Transverse colon (tissue), 4 donors: ENCODE data around the gene ENOX1. TPM values are rescaled to one million over a fixed set of nuclear protein-coding genes. Genes with fewer than 3 reads are reported as not detected.

ENCODE experiments used
- DNase-seq: peaks from one replicate; pipeline ENCODE4 v3.0.0-alpha.2; 2019
- H3K27ac ChIP-seq, 4 donors: fragments of 200-600 bp; sonication (generic); 2 replicates each; pipeline ENCODE4 v1.5.1; 2016 to 2018; ENCODE audit warnings: inconsistent platforms in 4 of 4
- H3K27me3 ChIP-seq: fragments of 200-600 bp; sonication (generic); 2 replicates; pipeline ENCODE4 v1.5.1; 2017; ENCODE audit warnings: inconsistent platforms
- H3K36me3 ChIP-seq, 4 donors: fragments of 200-600 bp; sonication (generic); 2 replicates each; pipeline ENCODE4 v1.5.1; 2017 to 2019; ENCODE audit warnings: inconsistent platforms in 4 of 4
- H3K4me1 ChIP-seq, 4 donors: fragments of 200-600 bp; sonication (generic); 2 replicates each; pipeline ENCODE4 v1.5.1; 2017 to 2020; ENCODE audit warnings: inconsistent platforms in 4 of 4
- H3K4me3 ChIP-seq, 4 donors: fragments of 200-600 bp; sonication (generic); 1 replicate in 1 of 4; 2 replicates in 3 of 4; pipeline versions ENCODE4 v1.5.1 to v1.6.1; 2017 to 2019; ENCODE audit warnings: inconsistent platforms in 4 of 4
- H3K9me3 ChIP-seq, 2 donors: fragments of 200-600 bp; sonication (generic); 2 replicates each; pipeline ENCODE4 v1.5.1; 2017 to 2019; ENCODE audit warnings: inconsistent platforms in 2 of 2
- EP300 ChIP-seq: sonication (generic); formaldehyde crosslinking; IDR thresholded peaks from one replicate; pipeline ENCODE4 v1.6.1; 2017; ENCODE audit warnings: antibody characterized with exemption, low read depth
- POLR2A ChIP-seq: fragments of 450-650 bp; IDR thresholded peaks from one replicate; pipeline ENCODE4 v1.6.1; 2016; ENCODE audit warnings: antibody characterized with exemption, mild to moderate bottlenecking, moderate library complexity
- POLR2AphosphoS5 ChIP-seq, 3 donors: sonication (generic); formaldehyde crosslinking; IDR thresholded peaks; one replicate each; pipeline ENCODE4 v1.6.1; 2016; ENCODE audit warnings: antibody characterized with exemption in 3 of 3
- WGBS, 2 donors: methylation state at CpG; one replicate each; pipeline ENCODE4 v1.1.5; 2018; ENCODE audit warnings: low coverage in 1 of 2; 5-methylcytosine and 5-hydroxymethylcytosine counted together
- in situ Hi-C, 4 donors: fragments of 200-750 bp; cut with MboI; loops; one replicate each; pipeline versions ENCODE4 v1.15.0 to v1.15.1; 2017; ENCODE audit warnings: low sequenced_read_pairs in 3 of 4, low pct_ligation_motif_present in 1 of 4, low pct_unique_long_range_greater_than_20kb in 1 of 4
- intact Hi-C: fragments of 100-400 bp; cut with DNase I; formaldehyde crosslinking; loops from one replicate; pipeline ENCODE4 v1.15.1; 2023; ENCODE audit warnings: low total_unique reads
- total RNA-seq, 4 donors: library from RNA; depleted of rRNA; stranded (reverse); fragments of >200 nt; gene quantifications; one replicate each; pipeline ENCODE4 v1.1.0, GENCODE V29; 2016
- TF ChIP-seq, protein P1 (sequence below), 5 experiments: fragments of 200-600 bp in 3 of 5; fragments of 450-650 bp in 2 of 5; sonication (generic) in 3 of 5; IDR thresholded peaks; 1 replicate in 2 of 5; 2 replicates in 3 of 5; pipeline ENCODE4 v1.5.1; 2016 to 2017; ENCODE audit warnings: antibody characterized with exemption in 5 of 5, inconsistent platforms in 3 of 5, mild to moderate bottlenecking in 2 of 5, moderate library complexity in 1 of 5

Gene ENOX1
- total RNA-seq, 4 donors from 2014 or later, result 1.5 to 6.4 (median 2.2) TPM

- Histone ChIP-seq H3K27me3 (no peaks in the 10 kb centered on the region), H3K9me3 (no peaks in the 10 kb centered on the region), H3K4me1 (peaks cover 3 to 18% (median 8%) of the 10 kb centered on the region in 4 donors), H3K27ac (peak overlapping the region; percentile 5 to 66 (median 44)), H3K36me3 (no peaks in the 10 kb centered on the region), H3K4me3 (no peak overlapping the region)
- no peak for DNase-seq
- TF ChIP-seq EP300 (no peak), POLR2A (no peak), POLR2AphosphoS5 (IDR thresholded peaks at IDR 0.05) (no peak)
- TF ChIP-seq, protein P1, sequence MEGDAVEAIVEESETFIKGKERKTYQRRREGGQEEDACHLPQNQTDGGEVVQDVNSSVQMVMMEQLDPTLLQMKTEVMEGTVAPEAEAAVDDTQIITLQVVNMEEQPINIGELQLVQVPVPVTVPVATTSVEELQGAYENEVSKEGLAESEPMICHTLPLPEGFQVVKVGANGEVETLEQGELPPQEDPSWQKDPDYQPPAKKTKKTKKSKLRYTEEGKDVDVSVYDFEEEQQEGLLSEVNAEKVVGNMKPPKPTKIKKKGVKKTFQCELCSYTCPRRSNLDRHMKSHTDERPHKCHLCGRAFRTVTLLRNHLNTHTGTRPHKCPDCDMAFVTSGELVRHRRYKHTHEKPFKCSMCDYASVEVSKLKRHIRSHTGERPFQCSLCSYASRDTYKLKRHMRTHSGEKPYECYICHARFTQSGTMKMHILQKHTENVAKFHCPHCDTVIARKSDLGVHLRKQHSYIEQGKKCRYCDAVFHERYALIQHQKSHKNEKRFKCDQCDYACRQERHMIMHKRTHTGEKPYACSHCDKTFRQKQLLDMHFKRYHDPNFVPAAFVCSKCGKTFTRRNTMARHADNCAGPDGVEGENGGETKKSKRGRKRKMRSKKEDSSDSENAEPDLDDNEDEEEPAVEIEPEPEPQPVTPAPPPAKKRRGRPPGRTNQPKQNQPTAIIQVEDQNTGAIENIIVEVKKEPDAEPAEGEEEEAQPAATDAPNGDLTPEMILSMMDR (IDR thresholded peaks at IDR 0.05), result no peak
- intact Hi-C loops, result no loop called here
- in situ Hi-C loops, result no loop called here
- 42 to 52% methylated on average over 2 to 6 of the region's 6 CpGs for WGBS, 2 donors
Measured at GRCh38 chr13:43307221-43307920, 479.4 kb downstream of the ENOX1 start.

- no peak for DNase-seq
- TF ChIP-seq, protein P1 (IDR thresholded peaks at IDR 0.05), result no peak
- in situ Hi-C loops (no loop called here), intact Hi-C loops (no loop called here)
- H3K9me3 ChIP-seq, result no peaks in the 10 kb centered on the region
- H3K27me3 ChIP-seq, result no peaks in the 10 kb centered on the region
- peak overlapping the region in 2 of 4 donors; percentile 44 to 52 for H3K27ac ChIP-seq
- peaks cover 3 to 18% (median 8%) of the 10 kb centered on the region in 4 donors for H3K4me1 ChIP-seq
- H3K4me3 ChIP-seq, result no peak overlapping the region
- H3K36me3 ChIP-seq, result no peaks in the 10 kb centered on the region
Measured at GRCh38 chr13:43306372-43306771, 480.4 kb downstream of the ENOX1 start.

GRCh38 chr13:43305416-43305815 lies 481.4 kb downstream of the ENOX1 start:
- Histone ChIP-seq H3K4me3 (no peak overlapping the region), H3K27ac (peak overlapping the region in 1 of 4 donors; percentile 44), H3K36me3 (no peaks in the 10 kb centered on the region), H3K9me3 (no peaks in the 10 kb centered on the region), H3K4me1 (peaks cover 3 to 18% (median 8%) of the 10 kb centered on the region in 4 donors), H3K27me3 (no peaks in the 10 kb centered on the region)
- DNase-seq, result no peak
- in situ Hi-C loops (no loop called here), intact Hi-C loops (no loop called here)
- 40 to 41% methylated on average over 4 of the region's 4 CpGs for WGBS, 2 donors
- TF ChIP-seq EP300, result no peak

- no peaks in the 10 kb centered on the region for H3K36me3 ChIP-seq
- H3K27ac ChIP-seq, result peak overlapping the region in 1 of 4 donors; percentile 74
- no peaks in the 10 kb centered on the region for H3K9me3 ChIP-seq
- peaks cover 3 to 18% (median 8%) of the 10 kb centered on the region in 4 donors for H3K4me1 ChIP-seq
- DNase-seq, result no peak
- H3K4me3 ChIP-seq, result no peak overlapping the region
- TF ChIP-seq, protein P1 (IDR thresholded peaks at IDR 0.05), result no peak
- TF ChIP-seq POLR2A (no peak), POLR2AphosphoS5 (IDR thresholded peaks at IDR 0.05) (no peak), EP300 (no peak)
- in situ Hi-C loops, result no loop called here
- intact Hi-C loops, result no loop called here
- WGBS, 2 donors, result 47 to 100% methylated on average over 1 to 2 of the region's 2 CpGs
- H3K27me3 ChIP-seq, result no peaks in the 10 kb centered on the region
Measured at GRCh38 chr13:43304945-43305344, 481.8 kb downstream of the ENOX1 start.

DNA sequence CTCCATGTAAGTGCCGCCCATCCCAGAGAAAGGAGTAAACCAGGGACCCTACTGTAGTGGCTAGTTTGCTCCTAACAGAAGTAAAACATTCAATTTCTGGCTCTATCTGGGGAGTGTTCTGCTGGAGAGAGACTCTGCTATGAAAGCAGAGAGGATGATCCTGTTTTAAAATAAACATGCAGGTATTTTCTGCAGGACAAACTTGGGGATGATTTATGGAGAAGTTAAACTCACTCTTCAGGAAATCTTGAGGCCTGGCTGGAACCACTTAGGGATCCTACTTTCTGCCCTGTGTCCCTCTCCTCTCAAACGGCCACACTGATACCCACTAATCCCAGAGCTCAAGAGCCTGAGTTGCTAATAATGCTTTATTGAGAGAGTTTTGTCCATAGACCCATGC lies 482.3 kb downstream of the ENOX1 start:
- DNase-seq, result no peak
- 84% methylated on average over 2 of the region's 2 CpGs; no CpG with 5 or more reads in 1 of the 2 donors for WGBS, 2 donors
- H3K36me3 ChIP-seq, result no peaks in the 10 kb centered on the region

More for the DNA sequence above, 482.3 kb downstream of the ENOX1 start:
- H3K27ac ChIP-seq, result peak overlapping the region in 2 of 4 donors; percentile 63 to 74
- in situ Hi-C loops (no loop called here), intact Hi-C loops (no loop called here)
- no peak overlapping the region for H3K4me3 ChIP-seq
- peaks cover 3 to 18% (median 8%) of the 10 kb centered on the region in 4 donors for H3K4me1 ChIP-seq
- H3K27me3 ChIP-seq, result peaks cover 1% of the 10 kb centered on the region
- TF ChIP-seq, protein P1 (IDR thresholded peaks at IDR 0.05), result no peak
- no peak for TF ChIP-seq POLR2A
- no peaks in the 10 kb centered on the region for H3K9me3 ChIP-seq
